OCI-LY7 (cell line): ENCODE results near the gene C2CD4D. TPM values are rescaled to one million over a fixed set of nuclear protein-coding genes. Genes with fewer than 3 reads are reported as not detected.
"Not testable (repeated sequence)": the region's sequence is repeated elsewhere in the genome, so short reads cannot be mapped to it uniquely, and the experiment has no call there.

Experiments
- BruUV-seq: library from RNA; stranded (reverse); fragments of 400-500 nt; replicated peaks from 2 replicates; lab custom pipeline; 2021; lab: Mats Ljungman, UMichigan
- CTCF ChIA-PET: fragments of 300-600 bp; sonication (Branson Sonifier 250); formaldehyde crosslinking; loops from one replicate; lab custom pipeline; 2022; ENCODE audit warnings: antibody characterized with exemption; ENCODE audit not compliant: unreplicated experiment; lab: Charles Lee
- POLR2A ChIA-PET: fragments of 300-600 bp; sonication (Branson Sonifier 250); formaldehyde crosslinking; loops from one replicate; lab custom pipeline; 2022; ENCODE audit warnings: antibody characterized with exemption; lab: Charles Lee
- DNase-seq: peaks from one replicate; pipeline ENCODE4 v3.0.0-alpha.2; 2015; ENCODE audit warnings: low spot score
- H2AFZ ChIP-seq: fragments of 200-600 bp; sonication (generic), shearing (Covaris generic); 2 replicates; pipeline ENCODE4 v1.6.1; 2014; ENCODE audit warnings: mild to moderate bottlenecking, antibody characterized with exemption, low read length, moderate library complexity
- H3K27ac ChIP-seq: fragments of 200-600 bp; sonication (generic); 2 replicates; pipeline ENCODE4 v1.5.1; 2014; ENCODE audit warnings: mixed run types, low read depth, mild to moderate bottlenecking, moderate library complexity, low read length, inconsistent platforms; ENCODE audit not compliant: poor library complexity, severe bottlenecking
- H3K36me3 ChIP-seq: fragments of 200-600 bp; sonication (generic); 2 replicates; pipeline ENCODE4 v1.6.1; 2014; ENCODE audit warnings: mild to moderate bottlenecking, antibody characterized with exemption, low read length, moderate library complexity, mixed read lengths; ENCODE audit not compliant: insufficient read depth
- H3K4me1 ChIP-seq: fragments of 200-600 bp; sonication (generic); 2 replicates; pipeline ENCODE4 v1.5.1; 2014; ENCODE audit warnings: mild to moderate bottlenecking, low read length; ENCODE audit not compliant: insufficient read depth, poor library complexity, severe bottlenecking
- H3K4me2 ChIP-seq: fragments of 200-600 bp; sonication (generic); 2 replicates; pipeline ENCODE4 v1.6.1; 2014; ENCODE audit warnings: mild to moderate bottlenecking, low read length
- H3K4me3 ChIP-seq: fragments of 200-600 bp; sonication (generic); 2 replicates; pipeline ENCODE4 v1.5.1; 2014; ENCODE audit warnings: mild to moderate bottlenecking, low read depth, low read length; ENCODE audit not compliant: poor library complexity, severe bottlenecking
- H3K79me2 ChIP-seq: fragments of 200-600 bp; sonication (generic); 2 replicates; pipeline ENCODE4 v1.6.1; 2016; ENCODE audit warnings: low read depth, mild to moderate bottlenecking, low read length, moderate library complexity, mixed read lengths; ENCODE audit not compliant: insufficient read depth
- H3K9me2 ChIP-seq: fragments of 200-600 bp; sonication (generic); 2 replicates; pipeline ENCODE4 v1.6.1; 2016; ENCODE audit warnings: mild to moderate bottlenecking, low read length, mixed read lengths; ENCODE audit not compliant: insufficient read depth
- H3K9me3 ChIP-seq: fragments of 200-600 bp; sonication (generic); 2 replicates; pipeline ENCODE4 v1.6.1; 2014; ENCODE audit warnings: mild to moderate bottlenecking, mixed run types, low read length, mixed read lengths
- H4K20me1 ChIP-seq: fragments of 200-600 bp; sonication (generic); 2 replicates; pipeline ENCODE4 v1.6.1; 2014; ENCODE audit warnings: mild to moderate bottlenecking, antibody characterized with exemption, low read length, moderate library complexity, mixed read lengths; ENCODE audit not compliant: insufficient read depth
- EZH2phosphoT487 ChIP-seq: fragments of 200-600 bp; sonication (generic); IDR thresholded peaks from 2 replicates; pipeline ENCODE4 v1.6.1; 2018; ENCODE audit warnings: low read depth, borderline replicate concordance, mild to moderate bottlenecking, mixed run types, antibody characterized with exemption, low read length, moderate library complexity, mixed read lengths
- intact Hi-C: fragments of 100-400 bp; cut with micrococcal nuclease; formaldehyde crosslinking; loops from one replicate; pipeline ENCODE4 v1.10.0; 2022; ENCODE audit not compliant: unreplicated experiment
- total RNA-seq, 2 experiments: library from RNA; depleted of rRNA in 1 of 2; stranded (reverse); fragments of >200 nt in 1 of 2; shearing (Covaris generic) in 1 of 2; gene quantifications; 2 replicates each; pipeline ENCODE4 v1.2.3, GENCODE V29; 2014 to 2022
- TF ChIP-seq, protein P1 (sequence below): fragments of 200-600 bp; sonication (generic); conservative IDR thresholded peaks from 2 replicates; pipeline ENCODE4 v1.5.1; 2014; ENCODE audit warnings: mild to moderate bottlenecking, antibody characterized with exemption, low read length, moderate library complexity, mixed read lengths

The C2CD4D gene
- total RNA-seq, 2 experiments from 2014 or later, result not detected

DNA sequence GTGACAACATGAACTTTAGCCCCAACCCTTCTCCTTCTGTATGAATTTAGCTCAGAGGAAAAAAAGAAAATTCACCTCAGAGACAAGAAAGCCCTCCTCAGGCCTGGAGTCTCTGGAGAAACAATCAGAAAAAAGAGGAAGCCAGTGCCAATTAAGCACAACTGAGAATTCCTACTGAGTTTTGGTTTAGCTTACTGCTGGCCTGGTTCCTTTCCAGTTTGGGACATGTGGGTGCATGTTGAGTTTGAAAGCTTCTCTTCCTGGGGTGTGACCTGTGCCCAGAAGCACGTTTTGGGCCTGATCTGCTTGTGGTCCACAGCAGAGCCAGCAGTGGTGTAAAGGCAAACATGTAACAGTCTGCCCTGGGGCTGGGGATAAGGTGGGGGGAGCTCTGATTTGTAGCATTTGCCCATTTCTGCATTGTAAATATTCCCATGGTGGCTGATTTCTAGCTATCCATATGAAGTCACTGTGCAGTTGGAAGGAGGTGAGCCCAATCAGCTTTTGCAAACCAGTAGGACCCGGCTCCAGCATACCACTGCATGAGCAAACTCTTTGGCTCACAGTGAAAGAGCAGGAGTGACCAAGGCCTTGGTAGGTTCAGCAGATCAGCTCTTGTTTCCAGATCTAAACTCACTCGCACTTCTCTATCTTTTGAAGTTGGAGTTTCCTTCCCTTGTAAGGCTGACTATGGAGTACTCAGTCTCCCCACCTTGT, 18.6 kb upstream of the C2CD4D start:
- no TSS peak for BruUV-seq
- Histone ChIP-seq H4K20me1 (no peaks in the 10 kb centered on the region), H2AFZ (no peak overlapping the region), H3K9me2 (no peaks in the 10 kb centered on the region), H3K4me1 (peaks cover 8% of the 10 kb centered on the region), H3K36me3 (no peaks in the 10 kb centered on the region), H3K4me3 (no peak overlapping the region), H3K27ac (no peak overlapping the region), H3K9me3 (no peaks in the 10 kb centered on the region), H3K79me2 (no peaks in the 10 kb centered on the region), H3K4me2 (no peak overlapping the region)
- TF ChIP-seq, protein P1, sequence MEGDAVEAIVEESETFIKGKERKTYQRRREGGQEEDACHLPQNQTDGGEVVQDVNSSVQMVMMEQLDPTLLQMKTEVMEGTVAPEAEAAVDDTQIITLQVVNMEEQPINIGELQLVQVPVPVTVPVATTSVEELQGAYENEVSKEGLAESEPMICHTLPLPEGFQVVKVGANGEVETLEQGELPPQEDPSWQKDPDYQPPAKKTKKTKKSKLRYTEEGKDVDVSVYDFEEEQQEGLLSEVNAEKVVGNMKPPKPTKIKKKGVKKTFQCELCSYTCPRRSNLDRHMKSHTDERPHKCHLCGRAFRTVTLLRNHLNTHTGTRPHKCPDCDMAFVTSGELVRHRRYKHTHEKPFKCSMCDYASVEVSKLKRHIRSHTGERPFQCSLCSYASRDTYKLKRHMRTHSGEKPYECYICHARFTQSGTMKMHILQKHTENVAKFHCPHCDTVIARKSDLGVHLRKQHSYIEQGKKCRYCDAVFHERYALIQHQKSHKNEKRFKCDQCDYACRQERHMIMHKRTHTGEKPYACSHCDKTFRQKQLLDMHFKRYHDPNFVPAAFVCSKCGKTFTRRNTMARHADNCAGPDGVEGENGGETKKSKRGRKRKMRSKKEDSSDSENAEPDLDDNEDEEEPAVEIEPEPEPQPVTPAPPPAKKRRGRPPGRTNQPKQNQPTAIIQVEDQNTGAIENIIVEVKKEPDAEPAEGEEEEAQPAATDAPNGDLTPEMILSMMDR, result no peak
- no peak for TF ChIP-seq EZH2phosphoT487
- intact Hi-C loops, result no loop called here
- no peak for DNase-seq
- POLR2A ChIA-PET, result interaction anchor here (1.3 kb wide), 1 partner anchor 7 kb away, joined by 3 read pairs; no protein-coding TSS in a partner anchor
- CTCF ChIA-PET, result interaction anchor here (0.6 kb wide), 1 partner anchor 21 kb away, joined by 4 read pairs; no protein-coding TSS in a partner anchor

DNA sequence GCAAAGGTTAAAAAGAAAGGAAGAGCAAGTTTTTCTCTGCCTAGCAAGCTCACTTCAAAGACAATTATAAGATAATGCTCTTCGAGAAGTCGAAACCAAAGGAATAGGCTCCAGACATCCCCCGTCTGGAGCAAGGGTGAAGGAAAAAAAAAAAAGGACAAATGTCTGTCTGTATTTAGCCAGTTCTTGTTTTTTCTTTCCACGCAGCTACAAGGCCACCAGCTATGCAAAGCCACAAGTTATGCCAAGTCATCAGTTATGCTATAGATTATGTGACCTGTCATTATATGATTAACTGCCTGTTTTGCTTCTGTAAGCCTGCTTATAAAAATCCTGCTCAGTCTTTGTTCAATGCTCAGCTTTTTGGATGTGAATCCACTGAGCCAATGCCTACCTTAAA, 16.3 kb upstream of the C2CD4D start:
- POLR2A ChIA-PET, result no interaction called here

DNA sequence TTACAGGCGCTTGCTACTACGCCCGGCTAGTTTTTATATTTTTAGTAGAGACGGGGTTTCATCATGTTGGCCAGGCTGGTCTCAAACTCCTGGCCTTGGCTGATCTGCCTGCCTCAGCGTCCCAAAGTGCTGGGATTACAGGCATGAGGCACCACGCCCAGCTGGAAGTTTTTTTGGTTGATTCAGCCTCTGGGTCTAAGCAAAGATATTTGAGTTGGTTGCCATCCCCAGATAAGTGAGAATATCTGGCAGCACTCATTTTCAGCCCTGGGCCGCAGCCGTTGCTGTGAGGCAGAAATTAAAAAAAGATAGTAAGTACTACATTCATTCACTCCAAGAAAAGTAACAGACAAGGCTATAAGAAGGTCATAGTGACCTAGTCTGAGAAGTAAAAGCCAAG, 15.9 kb upstream of the C2CD4D start:
- CTCF ChIA-PET, BruUV-seq, DNase-seq, H3K79me2 ChIP-seq, H3K4me3 ChIP-seq, H2AFZ ChIP-seq, POLR2A ChIA-PET, intact Hi-C loops, H3K4me1 ChIP-seq, H3K4me2 ChIP-seq, H3K36me3 ChIP-seq, H3K9me2 ChIP-seq, H3K27ac ChIP-seq, H3K9me3 ChIP-seq, H4K20me1 ChIP-seq: not testable (repeated sequence)

More for the DNA sequence above, 16.3 kb upstream of the C2CD4D start:
- DNase-seq, result no peak
- intact Hi-C loops, result no loop called here
- H3K27ac ChIP-seq, result no peak overlapping the region
- H3K4me3 ChIP-seq, result no peak overlapping the region
- no peaks in the 10 kb centered on the region for H3K79me2 ChIP-seq
- no peak overlapping the region for H2AFZ ChIP-seq
- no peaks in the 10 kb centered on the region for H3K9me3 ChIP-seq
- peaks cover 8% of the 10 kb centered on the region for H3K4me1 ChIP-seq
- CTCF ChIA-PET, result no interaction called here
- no peaks in the 10 kb centered on the region for H4K20me1 ChIP-seq
- TF ChIP-seq, protein P1, result no peak
- TF ChIP-seq EZH2phosphoT487, result no peak
- no peak overlapping the region for H3K4me2 ChIP-seq
- no peaks in the 10 kb centered on the region for H3K9me2 ChIP-seq
- no peaks in the 10 kb centered on the region for H3K36me3 ChIP-seq
- no TSS peak for BruUV-seq
